Epithelial cell of esophagus (primary cell): ENCODE data around the gene RABGEF1.
"Not testable (repeated sequence)": the region's sequence is repeated elsewhere in the genome, so short reads cannot be mapped to it uniquely, and the experiment has no call there.

Experiments used
- DNase-seq: peaks from one replicate; pipeline ENCODE4 v3.0.0; 2010; ENCODE audit warnings: low read depth
- H3K4me3 ChIP-seq: 2 replicates; pipeline ENCODE4 v1.5.1; 2011; ENCODE audit warnings: mild to moderate bottlenecking, low read length, control low read depth
- CTCF ChIP-seq: IDR thresholded peaks from 2 replicates; pipeline ENCODE4 v1.5.1; 2011; ENCODE audit warnings: low read depth, mild to moderate bottlenecking, low read length, control low read depth, inconsistent platforms; ENCODE audit not compliant: insufficient read depth; ENCODE audit errors: missing control alignments

RABGEF1 gene

GRCh38 chr7:66766041-66766440 lies 25.5 kb downstream of the RABGEF1 start:
- no peak overlapping the region for H3K4me3 ChIP-seq
- no peak for TF ChIP-seq CTCF
- no peak for DNase-seq

GRCh38 chr7:66767486-66767885 lies 27.0 kb downstream of the RABGEF1 start:
- not testable (repeated sequence) for DNase-seq, H3K4me3 ChIP-seq

GRCh38 chr7:66768865-66769832 lies 28.6 kb downstream of the RABGEF1 start:
- no peak overlapping the region for H3K4me3 ChIP-seq
- no peak for DNase-seq
- TF ChIP-seq CTCF: no peak

- TF ChIP-seq CTCF: no peak
- H3K4me3 ChIP-seq: no peak overlapping the region
- no peak for DNase-seq
Observed at GRCh38 chr7:66769833-66770512, 29.4 kb downstream of the RABGEF1 start.

- TF ChIP-seq CTCF: no peak
- H3K4me3 ChIP-seq: no peak overlapping the region
- DNase-seq: no peak
Observed at GRCh38 chr7:66771795-66772194, 31.3 kb downstream of the RABGEF1 start.

- H3K4me3 ChIP-seq, DNase-seq: not testable (repeated sequence)
Observed at GRCh38 chr7:66773744-66774143, 33.2 kb downstream of the RABGEF1 start.

GRCh38 chr7:66776383-66776782 lies 35.9 kb downstream of the RABGEF1 start:
- DNase-seq, H3K4me3 ChIP-seq: not testable (repeated sequence)

- TF ChIP-seq CTCF: no peak
- no peak for DNase-seq
- H3K4me3 ChIP-seq: no peak overlapping the region
Observed at GRCh38 chr7:66776800-66777442, 36.4 kb downstream of the RABGEF1 start.
